Measurements from ENCODE around the gene ANO1.

DNA sequence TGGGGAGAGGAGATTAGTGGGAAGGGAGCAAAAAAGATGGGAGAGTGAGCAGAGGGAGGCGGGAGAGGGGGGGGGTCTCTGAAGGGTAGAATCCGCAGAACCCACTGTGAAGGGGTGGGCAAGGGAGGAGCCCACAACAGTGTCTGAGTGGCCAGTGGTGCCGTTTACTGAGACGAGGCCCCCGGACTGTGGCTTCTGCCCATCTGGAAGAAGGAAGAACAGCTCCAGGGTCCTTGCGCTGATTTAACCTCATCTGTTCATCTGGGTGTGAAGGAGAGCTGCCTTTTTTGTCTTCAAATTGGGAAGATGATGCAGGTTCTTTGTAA, 45.7 kb upstream of the ANO1 start:
- TF ChIP-seq, protein P1, sequence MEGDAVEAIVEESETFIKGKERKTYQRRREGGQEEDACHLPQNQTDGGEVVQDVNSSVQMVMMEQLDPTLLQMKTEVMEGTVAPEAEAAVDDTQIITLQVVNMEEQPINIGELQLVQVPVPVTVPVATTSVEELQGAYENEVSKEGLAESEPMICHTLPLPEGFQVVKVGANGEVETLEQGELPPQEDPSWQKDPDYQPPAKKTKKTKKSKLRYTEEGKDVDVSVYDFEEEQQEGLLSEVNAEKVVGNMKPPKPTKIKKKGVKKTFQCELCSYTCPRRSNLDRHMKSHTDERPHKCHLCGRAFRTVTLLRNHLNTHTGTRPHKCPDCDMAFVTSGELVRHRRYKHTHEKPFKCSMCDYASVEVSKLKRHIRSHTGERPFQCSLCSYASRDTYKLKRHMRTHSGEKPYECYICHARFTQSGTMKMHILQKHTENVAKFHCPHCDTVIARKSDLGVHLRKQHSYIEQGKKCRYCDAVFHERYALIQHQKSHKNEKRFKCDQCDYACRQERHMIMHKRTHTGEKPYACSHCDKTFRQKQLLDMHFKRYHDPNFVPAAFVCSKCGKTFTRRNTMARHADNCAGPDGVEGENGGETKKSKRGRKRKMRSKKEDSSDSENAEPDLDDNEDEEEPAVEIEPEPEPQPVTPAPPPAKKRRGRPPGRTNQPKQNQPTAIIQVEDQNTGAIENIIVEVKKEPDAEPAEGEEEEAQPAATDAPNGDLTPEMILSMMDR (IDR thresholded peaks at IDR 0.05), result no peak
- TF ChIP-seq POLR2A (IDR thresholded peaks at IDR 0.05), result no peak
